Caco-2 (cell line): ENCODE data around the gene BLOC1S3. TPM values are rescaled to one million over a fixed set of nuclear protein-coding genes. Genes with fewer than 3 reads are reported as not detected.

ENCODE experiments used
- BruUV-seq: library from RNA; stranded (reverse); fragments of 400-500 nt; replicated peaks from 2 replicates; lab custom pipeline; 2021; lab: Mats Ljungman, UMichigan
- CTCF ChIA-PET: fragments of 300-600 bp; sonication (Branson Sonifier 250); formaldehyde crosslinking; loops from one replicate; lab custom pipeline; 2022; ENCODE audit warnings: antibody characterized with exemption; lab: Charles Lee
- POLR2A ChIA-PET: fragments of 300-600 bp; sonication (Branson Sonifier 250); formaldehyde crosslinking; loops from one replicate; lab custom pipeline; 2022; ENCODE audit warnings: antibody characterized with exemption; lab: Charles Lee
- DNase-seq, 2 experiments: peaks; one replicate each; pipeline versions ENCODE4 v3.0.0 to v3.0.0-alpha.2; 2020 to 2022
- H3K27me3 ChIP-seq: replicated peaks from 2 replicates; pipeline ENCODE4 v1.6.0; 2011; ENCODE audit warnings: low read length; ENCODE audit not compliant: control insufficient read depth, insufficient read depth
- H3K36me3 ChIP-seq: 2 replicates; pipeline ENCODE4 v1.5.1; 2011; ENCODE audit warnings: low read length; ENCODE audit not compliant: control insufficient read depth, insufficient read depth
- H3K4me1 ChIP-seq: fragments of 250-450 bp; sonication (Bioruptor Pico); 2 replicates; pipeline ENCODE4 v1.5.1; 2020; ENCODE audit warnings: mild to moderate bottlenecking
- H3K4me3 ChIP-seq: 2 replicates; pipeline ENCODE4 v1.5.1; 2011; ENCODE audit warnings: low read depth, mild to moderate bottlenecking, control low read depth, low read length
- H3K9me3 ChIP-seq: fragments of 250-450 bp; sonication (Bioruptor Pico); 2 replicates; pipeline ENCODE4 v1.5.1; 2020; ENCODE audit warnings: mild to moderate bottlenecking, moderate library complexity
- H3K27ac Mint-ChIP-seq: one replicate; pipeline ENCODE4 v1.8.0; 2022; ENCODE audit warnings: mixed read lengths; ENCODE audit not compliant: unreplicated experiment
- H3K27me3 Mint-ChIP-seq: one replicate; pipeline ENCODE4 v1.8.0; 2022; ENCODE audit warnings: mixed read lengths; ENCODE audit not compliant: insufficient read depth, unreplicated experiment
- H3K36me3 Mint-ChIP-seq: one replicate; pipeline ENCODE4 v1.8.0; 2022; ENCODE audit warnings: mild to moderate bottlenecking, mixed read lengths; ENCODE audit not compliant: insufficient read depth, unreplicated experiment
- H3K4me1 Mint-ChIP-seq: one replicate; pipeline ENCODE4 v1.8.0; 2022; ENCODE audit warnings: low read depth, mixed read lengths; ENCODE audit not compliant: unreplicated experiment
- H3K4me3 Mint-ChIP-seq: one replicate; pipeline ENCODE4 v1.8.0; 2022; ENCODE audit warnings: mild to moderate bottlenecking, moderate library complexity, mixed read lengths; ENCODE audit not compliant: unreplicated experiment
- H3K9me3 Mint-ChIP-seq: one replicate; pipeline ENCODE4 v1.8.0; 2022; ENCODE audit warnings: mixed read lengths; ENCODE audit not compliant: unreplicated experiment
- CTCF ChIP-seq, 2 experiments: fragments of 200-600 bp in 1 of 2; IDR thresholded peaks; 1 replicate in 1 of 2; 2 replicates in 1 of 2; pipeline versions ENCODE4 v1.5.1 to v1.8.0; 2011 to 2022; ENCODE audit warnings: antibody characterized with exemption in 1 of 2, control low read depth in 1 of 2, inconsistent platforms in 1 of 2, low read depth in 1 of 2, low read length in 1 of 2, mild to moderate bottlenecking in 1 of 2, moderate library complexity in 1 of 2; ENCODE audit not compliant: insufficient read depth in 1 of 2, severe bottlenecking in 1 of 2, unreplicated experiment in 1 of 2
- intact Hi-C: fragments of 100-400 bp; cut with micrococcal nuclease; formaldehyde crosslinking; loops from one replicate; pipeline ENCODE4 v1.10.0; 2022; ENCODE audit not compliant: unreplicated experiment
- total RNA-seq: library from RNA; stranded (reverse); gene quantifications from 2 replicates; pipeline ENCODE4 v1.2.3, GENCODE V29; 2022

BLOC1S3 gene
- total RNA-seq, 1 experiment from 2014 or later: 20.4 TPM

GRCh38 chr19:45213031-45213430 is 34.4 kb downstream of the BLOC1S3 start:
- no peak for DNase-seq
- H3K4me3 Mint-ChIP-seq: no peak overlapping the region
- no peaks in the 10 kb centered on the region for H3K36me3 ChIP-seq
- intact Hi-C loops: no loop called here
- BruUV-seq: no TSS peak
- TF ChIP-seq CTCF (IDR thresholded peaks at IDR 0.05; ENCODE audit: insufficient read depth in 1 of 2, low read depth in 1 of 2, low read length in 1 of 2, severe bottlenecking in 1 of 2, unreplicated experiment in 1 of 2): no peak
- no peaks in the 10 kb centered on the region; the same call in 1 of the 2 replicates for H3K4me1 ChIP-seq
- H3K9me3 ChIP-seq: no peaks in the 10 kb centered on the region
- H3K4me1 Mint-ChIP-seq: peaks cover 8% of the 10 kb centered on the region
- H3K27me3 Mint-ChIP-seq: peaks cover 2% of the 10 kb centered on the region
- no peaks in the 10 kb centered on the region for H3K36me3 Mint-ChIP-seq
- POLR2A ChIA-PET: no interaction called here
- no peak overlapping the region for H3K27ac Mint-ChIP-seq
- CTCF ChIA-PET: no interaction called here
- no peaks in the 10 kb centered on the region for H3K9me3 Mint-ChIP-seq
- no peaks in the 10 kb centered on the region for H3K27me3 ChIP-seq
- no peak overlapping the region for H3K4me3 ChIP-seq

GRCh38 chr19:45215391-45216191 is 37.0 kb downstream of the BLOC1S3 start:
- Mint-ChIP-seq H3K27me3 (peaks cover 9% of the 10 kb centered on the region), H3K36me3 (no peaks in the 10 kb centered on the region), H3K27ac (no peak overlapping the region), H3K4me1 (no peaks in the 10 kb centered on the region), H3K4me3 (no peak overlapping the region), H3K9me3 (no peaks in the 10 kb centered on the region)
- no peak for DNase-seq
- Histone ChIP-seq H3K27me3 (no peaks in the 10 kb centered on the region), H3K4me1 (no peaks in the 10 kb centered on the region; the same call in 1 of the 2 replicates), H3K4me3 (no peak overlapping the region), H3K36me3 (no peaks in the 10 kb centered on the region), H3K9me3 (no peaks in the 10 kb centered on the region)
- ChIA-PET CTCF (no interaction called here), POLR2A (no interaction called here)
- BruUV-seq: no TSS peak
- TF ChIP-seq CTCF (IDR thresholded peaks at IDR 0.05; ENCODE audit: insufficient read depth in 1 of 2, low read depth in 1 of 2, low read length in 1 of 2, severe bottlenecking in 1 of 2, unreplicated experiment in 1 of 2): no peak
- intact Hi-C loops: no loop called here

- CTCF ChIA-PET: interaction anchor here (0.8 kb wide), 1 partner anchor 137 kb away, joined by 4 read pairs; no protein-coding TSS in a partner anchor
- H3K27me3 ChIP-seq: no peaks in the 10 kb centered on the region
- no peak overlapping the region for H3K27ac Mint-ChIP-seq
- peaks cover 9% of the 10 kb centered on the region for H3K27me3 Mint-ChIP-seq
- no peaks in the 10 kb centered on the region; the same call in 1 of the 2 replicates for H3K4me1 ChIP-seq
- H3K36me3 ChIP-seq: no peaks in the 10 kb centered on the region
- H3K36me3 Mint-ChIP-seq: no peaks in the 10 kb centered on the region
- no TSS peak for BruUV-seq
- no peak for DNase-seq
- no peak overlapping the region for H3K4me3 Mint-ChIP-seq
- no peaks in the 10 kb centered on the region for H3K4me1 Mint-ChIP-seq
- intact Hi-C loops: no loop called here
- no peak for TF ChIP-seq CTCF (IDR thresholded peaks at IDR 0.05; ENCODE audit: insufficient read depth in 1 of 2, low read depth in 1 of 2, low read length in 1 of 2, severe bottlenecking in 1 of 2, unreplicated experiment in 1 of 2)
- POLR2A ChIA-PET: no interaction called here
- H3K9me3 Mint-ChIP-seq: no peaks in the 10 kb centered on the region
- no peak overlapping the region for H3K4me3 ChIP-seq
- H3K9me3 ChIP-seq: no peaks in the 10 kb centered on the region
These were observed 38.1 kb downstream of the BLOC1S3 start for GRCh38 chr19:45216667-45217066.
